K562 (cell line): ENCODE results near the gene MRPS24. TPM values are rescaled to one million over a fixed set of nuclear protein-coding genes. Genes with fewer than 3 reads are reported as not detected.
A peak's percentile ranks its signal among the peaks of the same experiment; 100 is the strongest.

ENCODE experiments used
- EP400 ChIP-seq: fragments of 450-650 bp; IDR thresholded peaks from 2 replicates; pipeline ENCODE4 v1.6.1; 2017; ENCODE audit warnings: antibody characterized with exemption, mild to moderate bottlenecking, moderate library complexity
- HNRNPH1 ChIP-seq: fragments of 200-400 bp; formaldehyde crosslinking; optimal IDR thresholded peaks from 2 replicates; pipeline ENCODE3; 2017; ENCODE audit warnings: low read depth, mild to moderate bottlenecking, low read length, moderate library complexity
- KAT2B ChIP-seq: IDR thresholded peaks from one replicate; pipeline ENCODE4 v1.6.1; 2012; ENCODE audit warnings: low read depth, mild to moderate bottlenecking, control low read depth, inconsistent platforms, low read length, moderate library complexity
- NFATC3 ChIP-seq: fragments of 450-650 bp; IDR thresholded peaks from 2 replicates; pipeline ENCODE4 v1.6.1; 2017; ENCODE audit warnings: mild to moderate bottlenecking
- POU5F1 ChIP-seq: fragments of 150-350 bp; IDR thresholded peaks from 2 replicates; pipeline ENCODE4 v1.6.1; 2014; ENCODE audit warnings: borderline replicate concordance, low read length, low read depth, mild to moderate bottlenecking; ENCODE audit not compliant: partially characterized antibody
- RBM15 ChIP-seq: fragments of 200-400 bp; formaldehyde crosslinking; IDR thresholded peaks from 2 replicates; pipeline ENCODE4 v1.6.1; 2018; ENCODE audit warnings: mild to moderate bottlenecking, low read length, moderate library complexity; ENCODE audit not compliant: insufficient read depth
- ZBTB17 ChIP-seq: fragments of 450-650 bp; formaldehyde crosslinking; IDR thresholded peaks from 2 replicates; pipeline ENCODE4 v1.4.0; 2020; ENCODE audit warnings: mild to moderate bottlenecking
- ZNF780A ChIP-seq: fragments of 250-450 bp; sonication (Bioruptor Pico); IDR thresholded peaks from 2 replicates; pipeline ENCODE4 v1.5.0; 2021; ENCODE audit warnings: mild to moderate bottlenecking
- ZSCAN32 ChIP-seq: fragments of 450-650 bp; formaldehyde crosslinking; IDR thresholded peaks from 2 replicates; pipeline ENCODE4 v1.4.0; 2020; ENCODE audit warnings: mild to moderate bottlenecking, moderate library complexity
- polyA plus RNA-seq, 8 experiments: library from polyadenylated mRNA; depleted of rRNA in 4 of 8; stranded (reverse) in 5 of 8; unstranded in 3 of 8; fragments of >200 nt; fragmentation: Nextera tagmentation in 2 of 8; fragmentation: Illumina TruSeq in 1 of 8; extraction: Ambion mirVana in 2 of 8; extraction: Trizol in 1 of 8; gene quantifications; 2 replicates each; pipeline versions ENCODE4 v1.2.1 to v1.2.3, GENCODE V29; 2011 to 2014; ENCODE audit warnings: inconsistent platforms in 1 of 8, missing spikeins in 1 of 8
- total RNA-seq, 7 experiments: library from RNA; depleted of rRNA in 6 of 7; stranded (reverse); fragments of >200 nt in 6 of 7; fragmentation: Illumina TruSeq in 2 of 7; extraction: Trizol in 2 of 7; gene quantifications; 2 replicates each; pipeline versions ENCODE4 v1.2.1 to v1.2.3, GENCODE V29; 2011 to 2021; ENCODE audit warnings: low replicate concordance in 1 of 7
- TF ChIP-seq, protein P1 (sequence below): fragments of 450-650 bp; IDR thresholded peaks from 2 replicates; pipeline ENCODE4 v1.6.1; 2016
- TF ChIP-seq, protein P2 (sequence below): fragments of 450-650 bp; IDR thresholded peaks from 2 replicates; pipeline ENCODE4 v1.6.1; 2014; ENCODE audit warnings: low read depth, mild to moderate bottlenecking, moderate library complexity, borderline replicate concordance
- TF ChIP-seq, protein P3 (sequence below), 2 experiments: fragments of 450-650 bp in 1 of 2; sonication (generic) in 1 of 2; formaldehyde crosslinking in 1 of 2; IDR thresholded peaks; 2 replicates each; pipeline versions ENCODE4 v1.7.1 to v1.9.0; 2016 to 2022; ENCODE audit warnings: inconsistent platforms in 1 of 2, mild to moderate bottlenecking in 1 of 2, missing genetic modification reagents in 1 of 2
- TF ChIP-seq, protein P4 (sequence below): fragments of 450-650 bp; IDR thresholded peaks from 2 replicates; pipeline ENCODE4 v1.6.1; 2018; ENCODE audit not compliant: partially characterized antibody

Gene MRPS24
- total and polyA plus RNA-seq, 9 of the 15 experiments (the other 6 are each of a cell fraction or from before 2014, with no cell fraction given) = 51.4 to 214 (median 169) TPM

DNA sequence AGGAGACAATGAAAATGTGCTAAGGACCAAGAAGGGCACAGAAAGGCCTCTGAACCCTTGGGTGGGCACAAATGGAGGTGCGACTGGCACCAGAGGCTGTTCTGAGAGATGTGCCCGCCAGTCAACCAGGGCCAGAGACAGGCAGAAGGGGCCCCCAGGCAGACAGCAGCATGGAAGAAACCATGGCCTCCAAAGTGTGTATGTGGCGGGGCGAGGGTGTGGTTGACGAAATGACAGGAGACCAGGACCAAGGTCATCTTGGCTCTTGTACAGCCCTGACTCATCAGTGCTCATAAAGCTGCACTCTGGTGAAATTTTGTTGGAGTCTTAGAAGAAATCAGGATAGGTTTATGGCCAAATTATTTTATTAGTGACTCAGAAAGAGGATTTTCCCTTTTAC is 4.0 kb upstream of the MRPS24 start (continued):
- TF ChIP-seq RBM15 (no peak), NFATC3 (no peak), HNRNPH1 (no peak), ZNF780A (CRISPR knock-in tag) (no peak), POU5F1 (no peak), KAT2B (no peak), EP400 (peak; percentile 64), ZSCAN32 (CRISPR knock-in tag) (no peak), ZBTB17 (CRISPR knock-in tag) (no peak)
- TF ChIP-seq, protein P1, sequence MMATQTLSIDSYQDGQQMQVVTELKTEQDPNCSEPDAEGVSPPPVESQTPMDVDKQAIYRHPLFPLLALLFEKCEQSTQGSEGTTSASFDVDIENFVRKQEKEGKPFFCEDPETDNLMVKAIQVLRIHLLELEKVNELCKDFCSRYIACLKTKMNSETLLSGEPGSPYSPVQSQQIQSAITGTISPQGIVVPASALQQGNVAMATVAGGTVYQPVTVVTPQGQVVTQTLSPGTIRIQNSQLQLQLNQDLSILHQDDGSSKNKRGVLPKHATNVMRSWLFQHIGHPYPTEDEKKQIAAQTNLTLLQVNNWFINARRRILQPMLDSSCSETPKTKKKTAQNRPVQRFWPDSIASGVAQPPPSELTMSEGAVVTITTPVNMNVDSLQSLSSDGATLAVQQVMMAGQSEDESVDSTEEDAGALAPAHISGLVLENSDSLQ = peak; percentile 69
- TF ChIP-seq, protein P2, sequence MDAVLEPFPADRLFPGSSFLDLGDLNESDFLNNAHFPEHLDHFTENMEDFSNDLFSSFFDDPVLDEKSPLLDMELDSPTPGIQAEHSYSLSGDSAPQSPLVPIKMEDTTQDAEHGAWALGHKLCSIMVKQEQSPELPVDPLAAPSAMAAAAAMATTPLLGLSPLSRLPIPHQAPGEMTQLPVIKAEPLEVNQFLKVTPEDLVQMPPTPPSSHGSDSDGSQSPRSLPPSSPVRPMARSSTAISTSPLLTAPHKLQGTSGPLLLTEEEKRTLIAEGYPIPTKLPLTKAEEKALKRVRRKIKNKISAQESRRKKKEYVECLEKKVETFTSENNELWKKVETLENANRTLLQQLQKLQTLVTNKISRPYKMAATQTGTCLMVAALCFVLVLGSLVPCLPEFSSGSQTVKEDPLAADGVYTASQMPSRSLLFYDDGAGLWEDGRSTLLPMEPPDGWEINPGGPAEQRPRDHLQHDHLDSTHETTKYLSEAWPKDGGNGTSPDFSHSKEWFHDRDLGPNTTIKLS = peak; percentile 86; the same call in 1 of the 2 replicates
- TF ChIP-seq, protein P3, sequence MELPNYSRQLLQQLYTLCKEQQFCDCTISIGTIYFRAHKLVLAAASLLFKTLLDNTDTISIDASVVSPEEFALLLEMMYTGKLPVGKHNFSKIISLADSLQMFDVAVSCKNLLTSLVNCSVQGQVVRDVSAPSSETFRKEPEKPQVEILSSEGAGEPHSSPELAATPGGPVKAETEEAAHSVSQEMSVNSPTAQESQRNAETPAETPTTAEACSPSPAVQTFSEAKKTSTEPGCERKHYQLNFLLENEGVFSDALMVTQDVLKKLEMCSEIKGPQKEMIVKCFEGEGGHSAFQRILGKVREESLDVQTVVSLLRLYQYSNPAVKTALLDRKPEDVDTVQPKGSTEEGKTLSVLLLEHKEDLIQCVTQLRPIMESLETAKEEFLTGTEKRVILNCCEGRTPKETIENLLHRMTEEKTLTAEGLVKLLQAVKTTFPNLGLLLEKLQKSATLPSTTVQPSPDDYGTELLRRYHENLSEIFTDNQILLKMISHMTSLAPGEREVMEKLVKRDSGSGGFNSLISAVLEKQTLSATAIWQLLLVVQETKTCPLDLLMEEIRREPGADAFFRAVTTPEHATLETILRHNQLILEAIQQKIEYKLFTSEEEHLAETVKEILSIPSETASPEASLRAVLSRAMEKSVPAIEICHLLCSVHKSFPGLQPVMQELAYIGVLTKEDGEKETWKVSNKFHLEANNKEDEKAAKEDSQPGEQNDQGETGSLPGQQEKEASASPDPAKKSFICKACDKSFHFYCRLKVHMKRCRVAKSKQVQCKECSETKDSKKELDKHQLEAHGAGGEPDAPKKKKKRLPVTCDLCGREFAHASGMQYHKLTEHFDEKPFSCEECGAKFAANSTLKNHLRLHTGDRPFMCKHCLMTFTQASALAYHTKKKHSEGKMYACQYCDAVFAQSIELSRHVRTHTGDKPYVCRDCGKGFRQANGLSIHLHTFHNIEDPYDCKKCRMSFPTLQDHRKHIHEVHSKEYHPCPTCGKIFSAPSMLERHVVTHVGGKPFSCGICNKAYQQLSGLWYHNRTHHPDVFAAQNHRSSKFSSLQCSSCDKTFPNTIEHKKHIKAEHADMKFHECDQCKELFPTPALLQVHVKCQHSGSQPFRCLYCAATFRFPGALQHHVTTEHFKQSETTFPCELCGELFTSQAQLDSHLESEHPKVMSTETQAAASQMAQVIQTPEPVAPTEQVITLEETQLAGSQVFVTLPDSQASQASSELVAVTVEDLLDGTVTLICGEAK (IDR thresholded peaks at IDR 0.05) = no peak
- TF ChIP-seq, protein P3 (CRISPR knock-in tag; IDR thresholded peaks at IDR 0.05) = no peak
- TF ChIP-seq, protein P4, sequence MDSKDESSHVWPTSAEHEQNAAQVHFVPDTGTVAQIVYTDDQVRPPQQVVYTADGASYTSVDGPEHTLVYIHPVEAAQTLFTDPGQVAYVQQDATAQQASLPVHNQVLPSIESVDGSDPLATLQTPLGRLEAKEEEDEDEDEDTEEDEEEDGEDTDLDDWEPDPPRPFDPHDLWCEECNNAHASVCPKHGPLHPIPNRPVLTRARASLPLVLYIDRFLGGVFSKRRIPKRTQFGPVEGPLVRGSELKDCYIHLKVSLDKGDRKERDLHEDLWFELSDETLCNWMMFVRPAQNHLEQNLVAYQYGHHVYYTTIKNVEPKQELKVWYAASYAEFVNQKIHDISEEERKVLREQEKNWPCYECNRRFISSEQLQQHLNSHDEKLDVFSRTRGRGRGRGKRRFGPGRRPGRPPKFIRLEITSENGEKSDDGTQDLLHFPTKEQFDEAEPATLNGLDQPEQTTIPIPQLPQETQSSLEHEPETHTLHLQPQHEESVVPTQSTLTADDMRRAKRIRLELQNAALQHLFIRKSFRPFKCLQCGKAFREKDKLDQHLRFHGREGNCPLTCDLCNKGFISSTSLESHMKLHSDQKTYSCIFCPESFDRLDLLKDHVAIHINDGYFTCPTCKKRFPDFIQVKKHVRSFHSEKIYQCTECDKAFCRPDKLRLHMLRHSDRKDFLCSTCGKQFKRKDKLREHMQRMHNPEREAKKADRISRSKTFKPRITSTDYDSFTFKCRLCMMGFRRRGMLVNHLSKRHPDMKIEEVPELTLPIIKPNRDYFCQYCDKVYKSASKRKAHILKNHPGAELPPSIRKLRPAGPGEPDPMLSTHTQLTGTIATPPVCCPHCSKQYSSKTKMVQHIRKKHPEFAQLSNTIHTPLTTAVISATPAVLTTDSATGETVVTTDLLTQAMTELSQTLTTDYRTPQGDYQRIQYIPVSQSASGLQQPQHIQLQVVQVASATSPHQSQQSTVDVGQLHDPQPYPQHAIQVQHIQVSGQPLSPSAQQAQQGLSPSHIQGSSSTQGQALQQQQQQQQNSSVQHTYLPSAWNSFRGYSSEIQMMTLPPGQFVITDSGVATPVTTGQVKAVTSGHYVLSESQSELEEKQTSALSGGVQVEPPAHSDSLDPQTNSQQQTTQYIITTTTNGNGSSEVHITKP = peak; percentile 72
